ENCODE results near the gene MRPL34. TPM values are rescaled to one million over a fixed set of nuclear protein-coding genes. Genes with fewer than 3 reads are reported as not detected.
A peak's percentile ranks its signal among the peaks of the same experiment; 100 is the strongest.

MRPL34 gene
- total RNA-seq, 1 donor: 34.3 TPM

GRCh38 chr19:17304386-17305215 is 1.1 kb upstream of the MRPL34 start:
- no peak for DNase-seq (ENCODE audit: low read depth)
- no peak for TF ChIP-seq CTCF (IDR thresholded peaks at IDR 0.05; ENCODE audit: insufficient read depth, low read length)
- H3K4me3 ChIP-seq (ENCODE audit: low read depth, low read length): no peak overlapping the region

GRCh38 chr19:17305216-17305516 is 506 bp upstream of the MRPL34 start:
- peak overlapping the region; percentile 85 for H3K4me3 ChIP-seq (ENCODE audit: low read depth, low read length)
- no peak for TF ChIP-seq CTCF (IDR thresholded peaks at IDR 0.05; ENCODE audit: insufficient read depth, low read length)
- no peak for DNase-seq (ENCODE audit: low read depth)

GRCh38 chr19:17306285-17306714 is 628 bp downstream of the MRPL34 start:
- DNase-seq (ENCODE audit: low read depth): no peak
- peak overlapping the region; percentile 85 for H3K4me3 ChIP-seq (ENCODE audit: low read depth, low read length)
- no peak for TF ChIP-seq CTCF (IDR thresholded peaks at IDR 0.05; ENCODE audit: insufficient read depth, low read length)

GRCh38 chr19:17307876-17308377 is 2.3 kb downstream of the MRPL34 start:
- H3K4me3 ChIP-seq (ENCODE audit: low read depth, low read length): no peak overlapping the region
- no peak for DNase-seq (ENCODE audit: low read depth)
- TF ChIP-seq CTCF (IDR thresholded peaks at IDR 0.05; ENCODE audit: insufficient read depth, low read length): no peak

GRCh38 chr19:17309198-17309964 is 3.7 kb downstream of the MRPL34 start, which contains the start of gene DDA1:
DDA1 (plus strand) TSS chr19:17309563; CDS start chr19:17309655, 92 bp downstream.
- no peak for TF ChIP-seq CTCF (IDR thresholded peaks at IDR 0.05; ENCODE audit: insufficient read depth, low read length)
- peak; percentile 100 for DNase-seq (ENCODE audit: low read depth)
- peak within 1 kb of the TSS; percentile 92 for H3K4me3 ChIP-seq (ENCODE audit: low read depth, low read length)

- peak overlapping the region; percentile 92 for H3K4me3 ChIP-seq (ENCODE audit: low read depth, low read length)
- no peak for TF ChIP-seq CTCF (IDR thresholded peaks at IDR 0.05; ENCODE audit: insufficient read depth, low read length)
- no peak for DNase-seq (ENCODE audit: low read depth)
These were observed 4.3 kb downstream of the MRPL34 start for GRCh38 chr19:17309965-17310461.

All from fibroblast of the aortic adventitia (primary cell).